Large intestine (tissue), 3 donors: ENCODE results near the gene CLIC6. TPM values are rescaled to one million over a fixed set of nuclear protein-coding genes. Genes with fewer than 3 reads are reported as not detected.
"Not testable (repeated sequence)": the region's sequence is repeated elsewhere in the genome, so short reads cannot be mapped to it uniquely, and the experiment has no call there.

ENCODE experiments used
- DNase-seq, 2 donors: peaks; one replicate each; pipeline versions ENCODE4 v3.0.0 to v3.0.0-alpha.2; 2013
- H3K27ac ChIP-seq: one replicate; pipeline ENCODE4 v1.5.1; 2013; ENCODE audit warnings: low read length
- H3K27me3 ChIP-seq: 2 replicates; pipeline ENCODE4 v1.6.1; 2013; ENCODE audit warnings: low read length; ENCODE audit not compliant: control insufficient read depth, insufficient read depth
- H3K36me3 ChIP-seq: 2 replicates; pipeline ENCODE4 v1.6.1; 2013; ENCODE audit warnings: low read length; ENCODE audit not compliant: control insufficient read depth, insufficient read depth
- H3K4me1 ChIP-seq: one replicate; pipeline ENCODE4 v1.6.1; 2013; ENCODE audit warnings: low read length; ENCODE audit not compliant: control insufficient read depth, insufficient read depth
- H3K4me3 ChIP-seq: one replicate; pipeline ENCODE4 v1.5.1; 2013; ENCODE audit warnings: low read length
- H3K9me3 ChIP-seq: one replicate; pipeline ENCODE4 v1.6.1; 2013; ENCODE audit warnings: mild to moderate bottlenecking, low read depth, low read length, moderate library complexity; ENCODE audit not compliant: control insufficient read depth
- WGBS: methylation state at CpG from one replicate; pipeline ENCODE4 v1.1.5; 2013; ENCODE audit warnings: low lambda C conversion rate; ENCODE audit not compliant: insufficient coverage; 5-methylcytosine and 5-hydroxymethylcytosine counted together
- polyA plus RNA-seq: library from polyadenylated mRNA; unstranded; fragments of 120-200 nt; gene quantifications from one replicate; pipeline ENCODE4 v1.2.1, GENCODE V29; 2013

The CLIC6 gene
- polyA plus RNA-seq, 1 donor = 18.2 TPM

GRCh38 chr21:34703571-34703970 is 34.8 kb downstream of the CLIC6 start:
- Histone ChIP-seq H3K4me1 (no peaks in the 10 kb centered on the region), H3K9me3 (peaks cover 3% of the 10 kb centered on the region), H3K27ac (no peak overlapping the region), H3K27me3 (no peaks in the 10 kb centered on the region), H3K4me3 (no peak overlapping the region), H3K36me3 (peaks cover 5% of the 10 kb centered on the region)
- 100% methylated on average over 1 of the region's 12 CpGs for WGBS
- no peak for DNase-seq

- H3K27ac ChIP-seq = no peak overlapping the region
- H3K36me3 ChIP-seq = peaks cover 6% of the 10 kb centered on the region
- no peaks in the 10 kb centered on the region for H3K27me3 ChIP-seq
- H3K4me3 ChIP-seq = no peak overlapping the region
- H3K9me3 ChIP-seq = peaks cover 3% of the 10 kb centered on the region
- WGBS = no CpG with 5 or more reads among the region's 7 CpGs
- no peaks in the 10 kb centered on the region for H3K4me1 ChIP-seq
- no peak for DNase-seq
Observed at GRCh38 chr21:34704119-34704518, 35.3 kb downstream of the CLIC6 start.

- Histone ChIP-seq H3K27me3 (no peaks in the 10 kb centered on the region), H3K36me3 (peaks cover 9% of the 10 kb centered on the region), H3K4me3 (no peak overlapping the region), H3K9me3 (peaks cover 3% of the 10 kb centered on the region), H3K27ac (no peak overlapping the region), H3K4me1 (no peaks in the 10 kb centered on the region)
- no peak for DNase-seq
- WGBS = no CpG with 5 or more reads among the region's 9 CpGs
Observed at GRCh38 chr21:34705011-34705410, 36.2 kb downstream of the CLIC6 start.

- no peak overlapping the region for H3K4me3 ChIP-seq
- peaks cover 9% of the 10 kb centered on the region for H3K36me3 ChIP-seq
- no peak overlapping the region for H3K27ac ChIP-seq
- no peaks in the 10 kb centered on the region for H3K27me3 ChIP-seq
- no CpG with 5 or more reads among the region's 4 CpGs for WGBS
- no peak for DNase-seq
- peaks cover 3% of the 10 kb centered on the region for H3K9me3 ChIP-seq
- H3K4me1 ChIP-seq = no peaks in the 10 kb centered on the region
Observed at GRCh38 chr21:34706337-34706736, 37.5 kb downstream of the CLIC6 start.

GRCh38 chr21:34707876-34708325 is 39.1 kb downstream of the CLIC6 start:
- Histone ChIP-seq H3K27me3 (no peaks in the 10 kb centered on the region), H3K27ac (no peak overlapping the region), H3K9me3 (no peaks in the 10 kb centered on the region), H3K36me3 (peaks cover 14% of the 10 kb centered on the region), H3K4me3 (no peak overlapping the region), H3K4me1 (no peaks in the 10 kb centered on the region)
- no peak for DNase-seq
- 80% methylated on average over 1 of the region's 8 CpGs for WGBS

GRCh38 chr21:34713621-34714020 is 44.8 kb downstream of the CLIC6 start:
- Histone ChIP-seq H3K9me3 (no peaks in the 10 kb centered on the region), H3K4me3 (no peak overlapping the region), H3K27me3 (no peaks in the 10 kb centered on the region), H3K36me3 (peaks cover 10% of the 10 kb centered on the region), H3K4me1 (no peaks in the 10 kb centered on the region), H3K27ac (no peak overlapping the region)
- WGBS = 90% methylated on average over 1 of the region's 1 CpG
- no peak for DNase-seq

- no peak overlapping the region for H3K27ac ChIP-seq
- H3K36me3 ChIP-seq = peaks cover 6% of the 10 kb centered on the region
- H3K27me3 ChIP-seq = no peaks in the 10 kb centered on the region
- no peak for DNase-seq
- H3K4me1 ChIP-seq = no peaks in the 10 kb centered on the region
- H3K9me3 ChIP-seq = no peaks in the 10 kb centered on the region
- no peak overlapping the region for H3K4me3 ChIP-seq
- WGBS = no CpG with 5 or more reads among the region's 5 CpGs
Observed at GRCh38 chr21:34715518-34715917, 46.7 kb downstream of the CLIC6 start.

- no peaks in the 10 kb centered on the region for H3K27me3 ChIP-seq
- H3K36me3 ChIP-seq = peaks cover 6% of the 10 kb centered on the region
- WGBS = 100% methylated on average over 2 of the region's 7 CpGs
- no peaks in the 10 kb centered on the region for H3K4me1 ChIP-seq
- no peak for DNase-seq
- no peaks in the 10 kb centered on the region for H3K9me3 ChIP-seq
- no peak overlapping the region for H3K4me3 ChIP-seq
- no peak overlapping the region for H3K27ac ChIP-seq
Observed at GRCh38 chr21:34715985-34716596, 47.3 kb downstream of the CLIC6 start.

- H3K4me1 ChIP-seq, H3K27ac ChIP-seq, H3K9me3 ChIP-seq, DNase-seq, H3K4me3 ChIP-seq, H3K27me3 ChIP-seq, H3K36me3 ChIP-seq: not testable (repeated sequence)
- 100% methylated on average over 1 of the region's 3 CpGs for WGBS
Observed at GRCh38 chr21:34718529-34718928, 49.7 kb downstream of the CLIC6 start.

- no peak for DNase-seq
- no peak overlapping the region for H3K27ac ChIP-seq
- WGBS = no CpG with 5 or more reads among the region's 7 CpGs
Observed at GRCh38 chr21:34722684-34723300, 54.0 kb downstream of the CLIC6 start.

More at GRCh38 chr21:34722684-34723300, 54.0 kb downstream of the CLIC6 start:
- Histone ChIP-seq H3K9me3 (no peaks in the 10 kb centered on the region), H3K4me3 (no peak overlapping the region), H3K4me1 (peaks cover 4% of the 10 kb centered on the region), H3K27me3 (no peaks in the 10 kb centered on the region), H3K36me3 (no peaks in the 10 kb centered on the region)
